Measurements from ENCODE around the gene SIX1. TPM values are rescaled to one million over a fixed set of nuclear protein-coding genes. Genes with fewer than 3 reads are reported as not detected.

SIX1 gene
- total RNA-seq, 1 experiment from 2014 or later = 2.5 TPM

DNA sequence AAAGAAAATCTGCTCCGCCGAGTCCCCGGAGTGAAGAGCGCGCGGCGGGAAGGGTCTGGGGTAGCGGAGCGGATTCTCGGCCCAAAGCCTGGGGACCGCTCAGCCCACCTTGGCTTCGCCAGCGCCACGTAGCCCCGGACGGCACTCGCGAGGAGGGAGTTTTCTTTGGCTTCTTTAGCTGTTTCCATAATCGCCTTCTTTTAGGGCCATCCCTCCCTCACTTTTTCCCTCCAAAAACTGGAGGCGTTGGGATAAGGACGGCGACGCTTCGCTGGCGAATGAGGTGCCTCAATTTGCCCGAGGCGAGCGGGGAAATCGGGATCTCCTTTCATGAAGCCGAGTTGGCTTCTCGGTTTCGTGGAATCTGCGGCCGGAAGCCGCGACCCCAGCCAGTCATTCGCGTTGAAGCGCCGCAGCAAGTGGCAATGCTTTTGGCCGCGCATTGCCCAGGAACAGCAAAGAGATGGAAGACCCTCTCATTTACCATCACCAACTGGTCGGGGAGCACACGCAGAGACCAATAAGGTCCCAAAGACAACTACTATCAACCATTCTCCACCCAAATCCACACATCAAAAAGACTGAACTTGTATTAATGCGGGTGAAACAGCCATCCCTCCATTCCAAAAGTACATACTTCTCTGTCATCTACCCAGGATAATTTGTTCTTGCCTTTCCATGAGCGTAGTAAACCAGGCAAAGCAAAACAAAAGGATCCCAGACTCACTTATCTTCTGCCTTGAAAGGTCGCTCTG lies 8.4 kb upstream of the SIX1 start:
- Histone ChIP-seq H3K27me3 (ENCODE audit: insufficient read depth, low read length) (0 out of 2 replicates have a peak, but pooled peaks cover 4% of the 10 kb centered on the region), H3K9me2 (ENCODE audit: insufficient read depth) (no peaks in the 10 kb centered on the region), H3K9ac (ENCODE audit: low read length) (no peak overlapping the region), H3K9me3 (ENCODE audit: control insufficient read depth in 1 of 2, insufficient read depth in 1 of 2, low read depth in 1 of 2, low read length in 2 of 2) (no peaks in the 10 kb centered on the region), H3K36me3 (ENCODE audit: control insufficient read depth in 1 of 2, insufficient read depth in 2 of 2, low read length in 2 of 2) (no peaks in the 10 kb centered on the region), H3K4me3 (replicated peaks in 1 of 2; ENCODE audit: low read depth in 1 of 2, low read length in 2 of 2) (no peak overlapping the region), H2AFZ (ENCODE audit: low read depth, low read length, poor library complexity, severe bottlenecking) (no peak overlapping the region), H3K4me2 (ENCODE audit: low read length) (no peak overlapping the region), H3K79me2 (ENCODE audit: insufficient read depth, low read length) (no peaks in the 10 kb centered on the region), H4K20me1 (ENCODE audit: insufficient read depth) (no peaks in the 10 kb centered on the region), H3K27ac (ENCODE audit: low read depth, low read length) (no peak overlapping the region), H3K4me1 (ENCODE audit: control insufficient read depth in 1 of 2, insufficient read depth in 2 of 2, low read length in 2 of 2) (no peaks in the 10 kb centered on the region; a peak in 1 of 4 replicates)
- TF ChIP-seq EZH2 (IDR thresholded peaks at IDR 0.05) (no peak), ZFX (IDR thresholded peaks at IDR 0.05) (no peak), EGR1 (IDR thresholded peaks at IDR 0.05; ENCODE audit: low read depth) (no peak), POLR2AphosphoS5 (IDR thresholded peaks at IDR 0.05; ENCODE audit: low read depth, low read length) (no peak), ELF1 (IDR thresholded peaks at IDR 0.05; ENCODE audit: borderline replicate concordance, low read depth) (no peak), SP1 (IDR thresholded peaks at IDR 0.05; ENCODE audit: low read depth) (no peak), TCF7L2 (IDR thresholded peaks at IDR 0.05; ENCODE audit: borderline replicate concordance, extremely low read depth, insufficient read depth, insufficient read length) (no peak), YY1 (IDR thresholded peaks at IDR 0.05; ENCODE audit: extremely low read depth, insufficient replicate concordance, low read depth, low read length) (no peak)
- TF ChIP-seq, protein P1, sequence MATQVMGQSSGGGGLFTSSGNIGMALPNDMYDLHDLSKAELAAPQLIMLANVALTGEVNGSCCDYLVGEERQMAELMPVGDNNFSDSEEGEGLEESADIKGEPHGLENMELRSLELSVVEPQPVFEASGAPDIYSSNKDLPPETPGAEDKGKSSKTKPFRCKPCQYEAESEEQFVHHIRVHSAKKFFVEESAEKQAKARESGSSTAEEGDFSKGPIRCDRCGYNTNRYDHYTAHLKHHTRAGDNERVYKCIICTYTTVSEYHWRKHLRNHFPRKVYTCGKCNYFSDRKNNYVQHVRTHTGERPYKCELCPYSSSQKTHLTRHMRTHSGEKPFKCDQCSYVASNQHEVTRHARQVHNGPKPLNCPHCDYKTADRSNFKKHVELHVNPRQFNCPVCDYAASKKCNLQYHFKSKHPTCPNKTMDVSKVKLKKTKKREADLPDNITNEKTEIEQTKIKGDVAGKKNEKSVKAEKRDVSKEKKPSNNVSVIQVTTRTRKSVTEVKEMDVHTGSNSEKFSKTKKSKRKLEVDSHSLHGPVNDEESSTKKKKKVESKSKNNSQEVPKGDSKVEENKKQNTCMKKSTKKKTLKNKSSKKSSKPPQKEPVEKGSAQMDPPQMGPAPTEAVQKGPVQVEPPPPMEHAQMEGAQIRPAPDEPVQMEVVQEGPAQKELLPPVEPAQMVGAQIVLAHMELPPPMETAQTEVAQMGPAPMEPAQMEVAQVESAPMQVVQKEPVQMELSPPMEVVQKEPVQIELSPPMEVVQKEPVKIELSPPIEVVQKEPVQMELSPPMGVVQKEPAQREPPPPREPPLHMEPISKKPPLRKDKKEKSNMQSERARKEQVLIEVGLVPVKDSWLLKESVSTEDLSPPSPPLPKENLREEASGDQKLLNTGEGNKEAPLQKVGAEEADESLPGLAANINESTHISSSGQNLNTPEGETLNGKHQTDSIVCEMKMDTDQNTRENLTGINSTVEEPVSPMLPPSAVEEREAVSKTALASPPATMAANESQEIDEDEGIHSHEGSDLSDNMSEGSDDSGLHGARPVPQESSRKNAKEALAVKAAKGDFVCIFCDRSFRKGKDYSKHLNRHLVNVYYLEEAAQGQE (IDR thresholded peaks at IDR 0.05; ENCODE audit: low read depth) = no peak
- TF ChIP-seq, protein P2, sequence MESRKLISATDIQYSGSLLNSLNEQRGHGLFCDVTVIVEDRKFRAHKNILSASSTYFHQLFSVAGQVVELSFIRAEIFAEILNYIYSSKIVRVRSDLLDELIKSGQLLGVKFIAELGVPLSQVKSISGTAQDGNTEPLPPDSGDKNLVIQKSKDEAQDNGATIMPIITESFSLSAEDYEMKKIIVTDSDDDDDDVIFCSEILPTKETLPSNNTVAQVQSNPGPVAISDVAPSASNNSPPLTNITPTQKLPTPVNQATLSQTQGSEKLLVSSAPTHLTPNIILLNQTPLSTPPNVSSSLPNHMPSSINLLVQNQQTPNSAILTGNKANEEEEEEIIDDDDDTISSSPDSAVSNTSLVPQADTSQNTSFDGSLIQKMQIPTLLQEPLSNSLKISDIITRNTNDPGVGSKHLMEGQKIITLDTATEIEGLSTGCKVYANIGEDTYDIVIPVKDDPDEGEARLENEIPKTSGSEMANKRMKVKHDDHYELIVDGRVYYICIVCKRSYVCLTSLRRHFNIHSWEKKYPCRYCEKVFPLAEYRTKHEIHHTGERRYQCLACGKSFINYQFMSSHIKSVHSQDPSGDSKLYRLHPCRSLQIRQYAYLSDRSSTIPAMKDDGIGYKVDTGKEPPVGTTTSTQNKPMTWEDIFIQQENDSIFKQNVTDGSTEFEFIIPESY (IDR thresholded peaks at IDR 0.05; ENCODE audit: extremely low read depth, insufficient replicate concordance, low read length) = no peak
- TF ChIP-seq, protein P3, sequence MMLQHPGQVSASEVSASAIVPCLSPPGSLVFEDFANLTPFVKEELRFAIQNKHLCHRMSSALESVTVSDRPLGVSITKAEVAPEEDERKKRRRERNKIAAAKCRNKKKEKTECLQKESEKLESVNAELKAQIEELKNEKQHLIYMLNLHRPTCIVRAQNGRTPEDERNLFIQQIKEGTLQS (IDR thresholded peaks at IDR 0.05) = no peak
- ATAC-seq (no peak), DNase-seq (ENCODE audit: low read depth, low spot score) (no peak)
- BruUV-seq (replicated peaks) = no TSS peak
- intact Hi-C loops (cut with micrococcal nuclease) = no loop called here
- ChIA-PET CTCF (no interaction called here), RAD21 (ENCODE audit: low non-redundant PET in 1 of 2, low total read pairs in 2 of 2, uncharacterized antibody in 2 of 2, unreplicated experiment in 2 of 2) (no interaction called here), POLR2A (no interaction called here)
